Ovary (tissue), 9 donors: ENCODE results near the gene STX11. TPM values are rescaled to one million over a fixed set of nuclear protein-coding genes. Genes with fewer than 3 reads are reported as not detected.

Source experiments
- DNase-seq, 5 donors: peaks; one replicate each; pipeline ENCODE4 v3.0.0-alpha.2; 2019 to 2020
- H3K27ac ChIP-seq, 2 donors: fragments of 200-600 bp; one replicate each; pipeline versions ENCODE4 v1.5.1 to v1.8.0; 2019 to 2022
- H3K27me3 ChIP-seq: fragments of 200-600 bp; one replicate; pipeline ENCODE4 v1.8.0; 2022
- H3K36me3 ChIP-seq: fragments of 200-600 bp; sonication (generic); one replicate; pipeline ENCODE4 v1.5.1; 2019
- H3K4me1 ChIP-seq: one replicate; pipeline ENCODE4 v1.8.1; 2013; ENCODE audit warnings: mild to moderate bottlenecking, moderate library complexity; ENCODE audit not compliant: insufficient read depth
- H3K4me3 ChIP-seq: fragments of 200-600 bp; sonication (generic); one replicate; pipeline ENCODE4 v1.5.1; 2017
- H3K9me3 ChIP-seq, 2 donors: fragments of 200-600 bp in 1 of 2; sonication (generic) in 1 of 2; one replicate each; pipeline versions ENCODE4 v1.5.1 to v1.8.1; 2013 to 2019; ENCODE audit warnings: mild to moderate bottlenecking in 1 of 2, moderate library complexity in 1 of 2
- EP300 ChIP-seq: sonication (generic); formaldehyde crosslinking; IDR thresholded peaks from one replicate; pipeline ENCODE4 v1.6.1; 2017; ENCODE audit warnings: antibody characterized with exemption
- POLR2A ChIP-seq: fragments of 450-650 bp; IDR thresholded peaks from one replicate; pipeline ENCODE4 v1.6.1; 2017; ENCODE audit warnings: antibody characterized with exemption, mild to moderate bottlenecking, moderate library complexity
- WGBS, 3 donors: extraction: QIAGEN DNeasy Blood & Tissue Kit in 1 of 3; methylation state at CpG; one replicate each; pipeline versions ENCODE4 v1.1.5 to v1.1.7; 2013 to 2017; 5-methylcytosine and 5-hydroxymethylcytosine counted together
- intact Hi-C, 4 donors: fragments of 100-400 bp; cut with DNase I; formaldehyde crosslinking; loops; one replicate each; pipeline versions ENCODE4 v1.11.0 to v1.15.1; 2022 to 2023
- polyA plus RNA-seq, 2 donors: library from polyadenylated mRNA; stranded (reverse); fragments of 200-250 nt in 1 of 2; fragments of 350-450 nt in 1 of 2; fragmentation: Illumina TruSeq in 1 of 2; extraction: RNeasy Lipid Tissue Mini Kit (QIAGEN cat#74804) in 1 of 2; gene quantifications; one replicate each; pipeline ENCODE4 v1.2.3, GENCODE V29; 2013 to 2014
- total RNA-seq, 7 donors: library from RNA; depleted of rRNA in 2 of 7; stranded (reverse); fragments of >200 nt in 2 of 7; fragmentation: NEBNext Ultra II Directional in 3 of 7; extraction: Animal tissue kit (Norgen Biotek cat#: 25700) in 3 of 7; gene quantifications; one replicate each; pipeline versions ENCODE4 v1.1.0 to v1.2.4, GENCODE V29; 2016 to 2023
- TF ChIP-seq, protein P1 (sequence below), 3 donors: fragments of 450-650 bp in 2 of 3; fragments of 200-600 bp in 1 of 3; IDR thresholded peaks; one replicate each; pipeline versions ENCODE4 v1.5.1 to v1.8.0; 2016 to 2022; ENCODE audit warnings: antibody characterized with exemption in 3 of 3, mild to moderate bottlenecking in 1 of 3
- donor health status: DM: no; HTN: no; CAD: no; lungs with moderate emphysema.
- donor health status: DM: no; HTN: no; CAD: no.
- donor health status: Bipolar disorder and iron deficiency.
- donor health status: DM: yes; HTN: yes; CAD: no.
- donor health status: DM: no; HTN: no; CAD: no.
- donor health status: DM: yes; HTN: yes; CAD: no.

The STX11 gene
- total and polyA plus RNA-seq, 9 donors, result 0.45 to 6.0 (median 1.7) TPM

DNA sequence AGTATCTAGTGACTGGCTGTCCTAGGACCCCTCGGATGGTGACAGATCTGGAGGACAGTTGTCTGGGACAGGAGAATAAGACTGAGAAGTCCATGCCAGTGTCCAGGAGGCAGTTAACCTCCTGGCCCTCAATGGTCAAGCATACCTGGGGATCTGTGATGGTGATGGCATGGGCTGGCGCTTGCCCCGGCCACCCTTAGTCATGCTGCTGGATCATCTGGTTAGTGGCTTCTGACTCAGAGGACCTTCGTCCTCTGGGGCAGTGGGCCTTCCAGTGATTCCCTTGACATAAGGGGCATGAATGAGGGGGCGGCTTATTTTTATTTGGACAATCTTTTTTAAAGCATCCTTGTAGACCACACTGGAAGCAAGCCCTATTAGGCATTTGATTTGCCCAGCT is 30.9 kb upstream of the STX11 start:
- 89 to 94% (median 91%) methylated on average over 5 of the region's 5 CpGs for WGBS, 3 donors
- Histone ChIP-seq H3K4me3 (no peak overlapping the region), H3K27me3 (no peaks in the 10 kb centered on the region), H3K9me3 (no peaks in the 10 kb centered on the region), H3K27ac (no peak overlapping the region), H3K4me1 (no peaks in the 10 kb centered on the region), H3K36me3 (no peaks in the 10 kb centered on the region)
- TF ChIP-seq, protein P1, sequence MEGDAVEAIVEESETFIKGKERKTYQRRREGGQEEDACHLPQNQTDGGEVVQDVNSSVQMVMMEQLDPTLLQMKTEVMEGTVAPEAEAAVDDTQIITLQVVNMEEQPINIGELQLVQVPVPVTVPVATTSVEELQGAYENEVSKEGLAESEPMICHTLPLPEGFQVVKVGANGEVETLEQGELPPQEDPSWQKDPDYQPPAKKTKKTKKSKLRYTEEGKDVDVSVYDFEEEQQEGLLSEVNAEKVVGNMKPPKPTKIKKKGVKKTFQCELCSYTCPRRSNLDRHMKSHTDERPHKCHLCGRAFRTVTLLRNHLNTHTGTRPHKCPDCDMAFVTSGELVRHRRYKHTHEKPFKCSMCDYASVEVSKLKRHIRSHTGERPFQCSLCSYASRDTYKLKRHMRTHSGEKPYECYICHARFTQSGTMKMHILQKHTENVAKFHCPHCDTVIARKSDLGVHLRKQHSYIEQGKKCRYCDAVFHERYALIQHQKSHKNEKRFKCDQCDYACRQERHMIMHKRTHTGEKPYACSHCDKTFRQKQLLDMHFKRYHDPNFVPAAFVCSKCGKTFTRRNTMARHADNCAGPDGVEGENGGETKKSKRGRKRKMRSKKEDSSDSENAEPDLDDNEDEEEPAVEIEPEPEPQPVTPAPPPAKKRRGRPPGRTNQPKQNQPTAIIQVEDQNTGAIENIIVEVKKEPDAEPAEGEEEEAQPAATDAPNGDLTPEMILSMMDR (IDR thresholded peaks at IDR 0.05), result no peak
- TF ChIP-seq EP300 (no peak), POLR2A (no peak)
- DNase-seq, result no peak
- intact Hi-C loops, result no loop called here

DNA sequence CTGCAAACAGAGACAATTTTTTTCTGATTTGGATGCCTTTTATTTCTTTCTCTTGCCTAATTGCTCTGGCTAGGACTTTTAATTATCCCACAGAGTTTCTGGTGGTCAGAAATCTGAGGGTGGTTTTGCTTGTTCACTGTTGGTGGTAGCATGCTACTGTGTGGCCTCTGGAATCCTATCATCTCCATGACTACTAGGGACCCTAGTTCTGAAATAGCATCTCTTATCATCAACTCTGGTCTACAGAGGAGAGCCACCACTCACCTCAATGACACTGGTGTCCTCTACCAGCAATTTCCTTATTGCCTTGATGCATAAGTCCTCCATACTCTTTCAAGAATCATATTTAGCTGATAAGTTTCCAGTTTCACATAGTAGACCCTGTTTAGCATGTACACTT is 27.5 kb upstream of the STX11 start:
- no peaks in the 10 kb centered on the region for H3K36me3 ChIP-seq
- H3K27me3 ChIP-seq, result no peaks in the 10 kb centered on the region
- no peak for DNase-seq
- intact Hi-C loops, result no loop called here
- H3K4me3 ChIP-seq, result no peak overlapping the region
- H3K9me3 ChIP-seq, result no peaks in the 10 kb centered on the region
- no peak overlapping the region for H3K27ac ChIP-seq
- TF ChIP-seq POLR2A (no peak), EP300 (no peak)
- TF ChIP-seq, protein P1 (IDR thresholded peaks at IDR 0.05), result no peak
- no peaks in the 10 kb centered on the region for H3K4me1 ChIP-seq

DNA sequence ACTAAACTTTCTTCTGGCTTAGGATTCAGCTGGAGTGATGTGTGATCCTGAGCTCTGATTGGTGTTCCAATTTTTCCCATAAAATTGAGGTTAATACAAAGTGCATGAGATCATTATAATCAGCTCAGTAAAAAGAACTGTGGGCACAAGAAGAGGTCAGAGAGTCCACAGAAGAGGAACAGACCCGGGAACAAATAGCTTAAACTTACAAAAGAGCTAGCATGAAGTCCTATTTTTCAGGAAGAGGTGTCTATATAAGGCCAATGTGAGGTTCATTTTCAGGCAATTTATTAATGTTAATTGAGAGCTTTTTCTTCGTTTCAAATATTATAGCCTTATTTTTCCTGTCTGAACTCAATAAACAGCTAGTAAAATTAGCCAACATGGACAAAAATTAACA is 26.9 kb upstream of the STX11 start:
- H3K27ac ChIP-seq, result no peak overlapping the region
- no peaks in the 10 kb centered on the region for H3K27me3 ChIP-seq
- H3K36me3 ChIP-seq, result no peaks in the 10 kb centered on the region
- no peak overlapping the region for H3K4me3 ChIP-seq
- 68 to 77% (median 73%) methylated on average over 2 of the region's 2 CpGs for WGBS, 3 donors
- intact Hi-C loops, result no loop called here
- no peaks in the 10 kb centered on the region for H3K9me3 ChIP-seq
- no peak for TF ChIP-seq POLR2A
- TF ChIP-seq, protein P1 (IDR thresholded peaks at IDR 0.05), result no peak
- no peak for DNase-seq
- no peaks in the 10 kb centered on the region for H3K4me1 ChIP-seq

DNA sequence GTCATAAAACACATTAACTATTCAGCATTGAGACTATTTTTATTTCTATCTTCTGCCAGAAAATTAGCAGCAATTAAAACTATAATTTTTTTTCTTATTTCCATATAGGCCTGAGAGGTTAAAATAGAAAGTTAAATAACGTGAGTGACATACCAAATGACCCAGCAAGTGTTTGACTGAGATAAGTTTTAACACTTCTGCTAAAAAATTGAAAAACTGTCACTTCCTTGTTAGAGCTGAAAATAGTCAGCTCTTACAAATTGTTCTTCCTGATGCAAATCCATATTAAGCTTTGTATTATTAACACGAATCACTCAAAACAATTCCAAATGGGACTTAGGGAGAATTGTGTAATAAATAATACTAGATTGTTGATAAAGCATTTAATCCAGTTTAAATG is 26.5 kb upstream of the STX11 start:
- intact Hi-C loops, result no loop called here
- 71 to 78% (median 72%) methylated on average over 2 of the region's 2 CpGs for WGBS, 3 donors
- Histone ChIP-seq H3K36me3 (no peaks in the 10 kb centered on the region), H3K9me3 (no peaks in the 10 kb centered on the region), H3K27ac (no peak overlapping the region), H3K4me3 (no peak overlapping the region), H3K27me3 (no peaks in the 10 kb centered on the region), H3K4me1 (no peaks in the 10 kb centered on the region)
- no peak for DNase-seq
- TF ChIP-seq POLR2A (no peak), EP300 (no peak)

DNA sequence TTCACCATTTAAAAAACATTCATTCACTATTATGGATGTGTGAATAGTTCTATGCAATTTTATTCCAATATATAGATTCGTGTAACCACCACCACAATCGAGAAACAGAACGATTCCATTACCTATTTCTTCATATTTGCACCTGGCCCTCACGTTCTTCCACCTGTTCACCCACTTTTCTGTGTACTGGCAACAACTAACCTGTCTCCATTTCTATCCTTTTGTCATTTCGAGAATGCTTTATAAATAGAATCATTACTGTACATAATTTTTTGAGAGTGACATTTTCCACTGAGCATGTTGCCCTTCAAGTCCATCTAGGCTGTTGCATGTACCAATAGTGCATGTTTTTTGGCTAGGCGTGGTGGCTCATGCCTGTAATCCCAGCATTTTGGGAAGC is 23.2 kb upstream of the STX11 start:
- TF ChIP-seq EP300, result no peak
- TF ChIP-seq, protein P1 (IDR thresholded peaks at IDR 0.05), result no peak
- no peak for TF ChIP-seq POLR2A
- Histone ChIP-seq H3K4me1 (no peaks in the 10 kb centered on the region), H3K9me3 (no peaks in the 10 kb centered on the region), H3K27ac (no peak overlapping the region), H3K4me3 (no peak overlapping the region), H3K27me3 (no peaks in the 10 kb centered on the region), H3K36me3 (no peaks in the 10 kb centered on the region)
- 91% methylated on average over 6 of the region's 6 CpGs for WGBS, 3 donors
- no peak for DNase-seq
- intact Hi-C loops, result no loop called here
